ENCODE measurements around the gene ABCF3. TPM values are rescaled to one million over a fixed set of nuclear protein-coding genes. Genes with fewer than 3 reads are reported as not detected.
A peak's percentile ranks its signal among the peaks of the same experiment; 100 is the strongest.

The ABCF3 gene
- 10 to 100 TPM; 33.7 to 40.6 (median 38.5) TPM for total RNA-seq
- long read RNA-seq, transcript ABCF3-203 (21 exons, 2,624 nt), result major isoform, 8 of 11 reads
- long read RNA-seq, partial matches to known transcripts, result 2 of 11 reads
- long read RNA-seq, other reads (novel, unspliced or antisense), result 1 of 11 reads

DNA sequence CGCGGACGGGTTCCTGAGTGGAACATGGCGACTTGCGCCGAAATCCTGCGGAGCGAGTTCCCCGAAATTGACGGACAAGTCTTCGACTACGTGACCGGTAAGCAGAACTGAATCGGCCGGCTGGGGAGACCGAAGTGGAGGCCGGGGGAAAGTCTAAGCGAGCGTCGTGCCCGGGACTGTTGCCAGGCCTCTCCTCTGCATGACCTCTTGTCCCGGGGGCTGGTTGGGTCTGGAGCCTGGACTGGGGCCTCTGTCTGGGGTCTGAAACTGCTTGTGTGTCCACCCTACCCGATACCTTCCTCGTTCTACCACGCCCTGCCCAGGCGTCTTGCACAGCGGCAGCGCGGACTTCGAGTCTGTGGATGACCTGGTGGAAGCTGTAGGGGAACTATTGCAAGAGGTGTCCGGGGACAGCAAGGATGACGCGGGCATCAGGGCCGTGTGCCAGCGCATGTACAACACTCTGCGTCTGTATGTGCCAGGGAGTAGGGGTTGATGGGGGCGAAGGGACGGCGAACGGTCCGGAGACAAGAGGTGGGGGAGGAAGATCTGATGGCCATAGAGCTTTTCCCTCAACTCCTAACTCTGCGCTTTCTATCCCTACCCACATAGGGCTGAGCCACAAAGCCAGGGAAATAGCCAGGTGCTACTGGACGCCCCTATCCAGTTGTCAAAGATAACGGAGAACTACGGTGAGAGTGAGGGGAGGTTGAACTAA lies at the start of gene ABCF3:
ABCF3 (plus strand) TSS at position 16 of the 718 bp plus-strand sequence; CDS start at position 25, 9 bp downstream.
- intact Hi-C loops (cut with DNase I), result no loop called here
- Histone ChIP-seq H3K4me3 (peak within 1 kb of the TSS; percentile 94 to 97 (median 96)), H3K27ac (peak within 1 kb of the TSS; percentile 72 to 88 (median 85)), H3K27me3 (no peaks in the 10 kb centered on the region), H3K9me3 (no peaks in the 10 kb centered on the region), H3K36me3 (peaks cover 18 to 64% (median 43%) of the 10 kb centered on the region in 4 donors), H3K4me1 (peaks cover 0 to 15% (median 0%) of the 10 kb centered on the region in 4 donors)
- DNase-seq (peak in 2 of 3 donors; percentile 69 to 76), ATAC-seq (peak; percentile 31 to 53 (median 49))
- TF ChIP-seq, protein P1, sequence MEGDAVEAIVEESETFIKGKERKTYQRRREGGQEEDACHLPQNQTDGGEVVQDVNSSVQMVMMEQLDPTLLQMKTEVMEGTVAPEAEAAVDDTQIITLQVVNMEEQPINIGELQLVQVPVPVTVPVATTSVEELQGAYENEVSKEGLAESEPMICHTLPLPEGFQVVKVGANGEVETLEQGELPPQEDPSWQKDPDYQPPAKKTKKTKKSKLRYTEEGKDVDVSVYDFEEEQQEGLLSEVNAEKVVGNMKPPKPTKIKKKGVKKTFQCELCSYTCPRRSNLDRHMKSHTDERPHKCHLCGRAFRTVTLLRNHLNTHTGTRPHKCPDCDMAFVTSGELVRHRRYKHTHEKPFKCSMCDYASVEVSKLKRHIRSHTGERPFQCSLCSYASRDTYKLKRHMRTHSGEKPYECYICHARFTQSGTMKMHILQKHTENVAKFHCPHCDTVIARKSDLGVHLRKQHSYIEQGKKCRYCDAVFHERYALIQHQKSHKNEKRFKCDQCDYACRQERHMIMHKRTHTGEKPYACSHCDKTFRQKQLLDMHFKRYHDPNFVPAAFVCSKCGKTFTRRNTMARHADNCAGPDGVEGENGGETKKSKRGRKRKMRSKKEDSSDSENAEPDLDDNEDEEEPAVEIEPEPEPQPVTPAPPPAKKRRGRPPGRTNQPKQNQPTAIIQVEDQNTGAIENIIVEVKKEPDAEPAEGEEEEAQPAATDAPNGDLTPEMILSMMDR (IDR thresholded peaks at IDR 0.05), result no peak
- TF ChIP-seq POLR2A (IDR thresholded peaks at IDR 0.05), result peak; percentile 70
- WGBS (ENCODE audit: insufficient coverage, low coverage, low lambda C conversion rate, missing lambda C conversion rate), result under 1% methylated on average over 28 of the region's 45 CpGs

DNA sequence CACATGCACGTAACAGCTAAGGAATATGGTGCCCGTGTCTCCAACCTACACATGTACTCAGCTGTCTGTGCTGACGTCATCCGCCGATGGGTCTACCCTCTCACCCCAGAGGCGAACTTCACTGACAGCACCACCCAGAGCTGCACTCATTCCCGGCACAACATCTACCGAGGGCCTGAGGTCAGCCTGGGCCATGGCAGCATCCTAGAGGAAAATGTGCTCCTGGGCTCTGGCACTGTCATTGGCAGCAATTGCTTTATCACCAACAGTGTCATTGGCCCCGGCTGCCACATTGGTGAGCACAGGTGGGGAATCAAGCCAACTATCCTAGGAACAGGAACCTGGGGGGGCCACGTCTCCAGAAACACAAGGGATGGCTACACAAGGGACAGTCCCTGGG lies 45.6 kb upstream of the ABCF3 start:
- intact Hi-C loops (cut with DNase I), result loop anchor here (10.0 kb wide), 1 partner anchor 104 kb away; the partner anchor contains the start of genes ALG3 (in 2 of the 2) and EEF1AKMT4 (in 2 of the 2)

DNA sequence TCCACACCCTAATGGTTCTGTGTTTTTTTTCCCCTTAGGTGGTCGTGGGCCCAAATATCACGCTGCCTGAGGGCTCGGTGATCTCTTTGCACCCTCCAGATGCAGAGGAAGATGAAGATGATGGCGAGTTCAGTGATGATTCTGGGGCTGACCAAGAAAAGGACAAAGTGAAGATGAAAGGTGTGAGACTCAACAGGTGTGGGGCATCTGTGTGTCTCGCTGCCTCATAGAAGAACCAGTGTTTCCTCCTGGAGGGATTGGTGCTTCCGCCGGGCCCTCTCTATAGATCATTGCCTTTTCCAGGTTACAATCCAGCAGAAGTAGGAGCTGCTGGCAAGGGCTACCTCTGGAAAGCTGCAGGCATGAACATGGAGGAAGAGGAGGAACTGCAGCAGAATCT lies 43.8 kb upstream of the ABCF3 start:
- Histone ChIP-seq H3K27ac (no peak overlapping the region), H3K27me3 (no peaks in the 10 kb centered on the region), H3K36me3 (peaks cover 8 to 66% (median 27%) of the 10 kb centered on the region in 4 donors), H3K4me1 (peaks cover 0 to 12% (median 0%) of the 10 kb centered on the region in 4 donors), H3K9me3 (no peaks in the 10 kb centered on the region), H3K4me3 (no peak overlapping the region)
- intact Hi-C loops (cut with DNase I), result loop anchor here (10.0 kb wide), 1 partner anchor 103 kb away; the partner anchor contains the start of genes ALG3 (in 2 of the 2) and EEF1AKMT4 (in 2 of the 2)
- no peak for DNase-seq
- ATAC-seq, result no peak
- no peak for TF ChIP-seq POLR2A (IDR thresholded peaks at IDR 0.05)
- TF ChIP-seq, protein P1 (IDR thresholded peaks at IDR 0.05), result no peak
- 95% methylated on average over 7 of the region's 7 CpGs for WGBS (ENCODE audit: insufficient coverage, low coverage, low lambda C conversion rate, missing lambda C conversion rate)

More for the DNA sequence above, 45.6 kb upstream of the ABCF3 start:
- WGBS (ENCODE audit: insufficient coverage, low coverage, low lambda C conversion rate, missing lambda C conversion rate), result 97% methylated on average over 8 of the region's 10 CpGs
- Histone ChIP-seq H3K4me1 (peaks cover 0 to 22% (median 3%) of the 10 kb centered on the region in 4 donors), H3K27me3 (no peaks in the 10 kb centered on the region), H3K9me3 (no peaks in the 10 kb centered on the region), H3K27ac (no peak overlapping the region), H3K4me3 (no peak overlapping the region), H3K36me3 (peaks cover 8 to 58% (median 25%) of the 10 kb centered on the region in 4 donors)
- no peak for TF ChIP-seq POLR2A (IDR thresholded peaks at IDR 0.05)
- TF ChIP-seq, protein P1 (IDR thresholded peaks at IDR 0.05), result no peak
- ATAC-seq (no peak), DNase-seq (no peak)

DNA sequence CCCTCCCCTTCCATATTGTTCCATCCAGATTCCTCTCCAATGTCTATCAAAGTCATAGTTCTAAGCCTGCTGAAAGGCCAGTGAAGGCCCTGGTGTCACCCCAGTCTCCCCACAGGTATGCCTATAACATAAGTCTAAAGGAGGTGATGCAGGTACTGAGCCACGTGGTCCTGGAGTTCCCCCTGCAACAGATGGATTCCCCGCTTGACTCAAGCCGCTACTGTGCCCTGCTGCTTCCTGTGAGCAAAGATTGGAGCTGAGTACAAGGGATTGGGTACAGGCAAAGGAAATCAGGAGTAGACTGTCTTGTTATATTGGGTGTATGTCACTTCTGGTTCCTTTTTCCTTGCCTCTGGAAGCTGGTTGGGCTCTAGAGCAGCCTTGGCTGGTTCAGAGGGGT lies 42.7 kb upstream of the ABCF3 start:
- no peaks in the 10 kb centered on the region for H3K9me3 ChIP-seq
- WGBS (ENCODE audit: insufficient coverage, low coverage, low lambda C conversion rate, missing lambda C conversion rate), result 86% methylated on average over 2 of the region's 3 CpGs
- H3K36me3 ChIP-seq, result peaks cover 8 to 61% (median 25%) of the 10 kb centered on the region in 4 donors
- intact Hi-C loops (cut with DNase I), result loop anchor here (10.0 kb wide), 1 partner anchor 101 kb away; the partner anchor contains the start of genes ALG3 (in 2 of the 2) and EEF1AKMT4 (in 2 of the 2)
- peaks cover 0 to 12% (median 0%) of the 10 kb centered on the region in 4 donors for H3K4me1 ChIP-seq
- ATAC-seq (no peak), DNase-seq (no peak)
- no peaks in the 10 kb centered on the region for H3K27me3 ChIP-seq
- H3K4me3 ChIP-seq, result no peak overlapping the region
- H3K27ac ChIP-seq, result no peak overlapping the region
- TF ChIP-seq, protein P1 (IDR thresholded peaks at IDR 0.05), result no peak
- TF ChIP-seq POLR2A (IDR thresholded peaks at IDR 0.05), result no peak

Measured in right lobe of liver (tissue), 6 donors.